ENCODE results near the gene TNFRSF18.

Gene TNFRSF18

DNA sequence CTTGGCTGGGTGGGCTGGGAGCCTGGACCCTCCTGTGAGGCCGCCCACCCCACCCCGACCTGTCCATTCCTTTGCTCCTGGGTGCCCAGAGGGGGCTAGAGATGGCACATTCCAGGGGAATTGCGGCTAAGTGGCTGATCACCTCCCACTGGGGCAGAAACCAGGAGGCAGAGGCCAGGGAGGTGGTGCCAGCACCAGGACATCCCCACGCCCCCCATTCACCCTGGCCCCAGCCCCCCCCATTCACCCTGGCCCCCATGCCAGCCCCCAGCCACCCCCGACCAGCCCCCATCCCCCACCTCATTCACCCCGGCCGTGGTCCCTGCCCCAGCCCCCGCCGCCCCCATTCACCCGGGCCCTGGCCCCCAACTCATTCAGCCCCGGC is 33.9 kb upstream of the TNFRSF18 start:
- DNase-seq, result no peak

DNA sequence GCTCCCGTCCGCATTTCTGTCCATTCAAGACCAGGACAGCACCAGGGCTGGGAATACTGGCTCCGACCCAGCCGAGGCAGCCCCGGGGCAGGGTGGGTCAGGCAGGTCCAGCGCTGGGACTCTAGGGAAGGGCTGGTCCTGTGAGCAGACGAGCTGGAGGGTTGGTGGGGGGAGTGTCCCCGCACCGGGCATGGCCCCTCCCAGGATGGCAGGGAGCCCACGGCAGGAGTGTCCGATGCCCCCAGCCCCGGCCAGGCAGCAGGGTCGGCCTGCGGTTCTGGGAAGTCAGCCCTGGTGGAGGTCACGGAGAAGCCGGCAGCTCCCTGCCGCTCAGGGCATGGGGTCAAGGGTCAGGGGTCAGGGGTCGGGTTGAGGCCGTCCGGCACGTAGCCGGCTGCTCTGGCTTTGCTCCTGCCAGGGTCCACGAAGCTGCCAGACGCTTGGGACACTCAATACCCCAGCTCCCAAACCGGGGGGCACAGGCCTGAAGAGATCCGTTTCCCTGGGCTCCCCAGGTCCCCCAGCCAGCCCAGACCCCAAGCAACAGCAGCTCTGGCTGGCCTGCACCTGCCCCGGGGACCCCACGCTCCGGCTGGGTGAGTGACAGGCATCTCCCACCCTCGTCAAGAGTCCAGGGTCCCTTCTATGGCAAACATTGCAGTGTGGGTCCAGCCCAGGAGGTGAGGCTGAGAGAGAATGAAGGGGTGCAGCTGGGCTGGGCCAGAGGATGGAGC is 33.4 kb upstream of the TNFRSF18 start:
- no peak for DNase-seq

DNA sequence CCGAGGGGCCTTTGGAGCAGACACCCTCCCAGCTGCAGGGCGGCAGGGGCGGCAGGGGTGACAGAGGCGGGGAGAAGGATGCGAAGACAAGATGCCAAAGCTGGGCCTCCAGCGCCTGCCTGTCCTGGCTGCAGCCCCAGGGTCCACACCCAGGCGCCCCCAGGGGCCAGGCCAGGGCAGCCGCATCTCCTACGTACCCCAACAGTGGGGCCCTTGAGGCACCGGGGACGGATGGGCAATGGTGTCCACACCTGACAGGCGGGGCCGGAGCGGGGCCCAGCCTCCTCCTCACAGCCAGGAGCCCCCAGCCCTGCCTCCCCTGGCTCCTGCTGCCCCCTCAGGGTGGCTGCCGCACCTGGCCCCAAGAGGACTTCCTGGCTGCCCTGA is 32.8 kb upstream of the TNFRSF18 start:
- no peak for DNase-seq

DNA sequence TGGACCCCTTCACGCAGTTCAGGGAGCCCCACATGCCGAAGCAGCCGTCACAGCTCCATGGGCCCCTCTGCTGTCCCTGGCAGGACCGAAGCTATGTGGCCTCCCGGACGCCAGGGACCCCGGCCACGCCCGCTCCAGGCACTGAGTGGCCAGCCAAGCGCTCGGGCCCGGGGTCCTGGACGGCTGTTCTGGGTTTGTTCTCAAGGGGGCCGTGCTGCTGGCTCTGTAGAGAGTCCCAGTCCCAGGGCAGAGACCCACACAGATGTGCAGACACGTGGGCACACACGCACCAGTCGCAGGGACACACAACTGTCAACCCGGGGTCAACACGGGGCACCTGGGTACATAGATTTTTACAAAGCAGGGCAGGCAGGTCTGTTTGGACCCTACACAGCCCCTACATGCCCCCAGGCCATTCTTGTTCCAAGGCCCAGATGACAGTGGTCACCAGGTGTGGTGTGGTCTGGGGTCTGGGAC is 32.3 kb upstream of the TNFRSF18 start:
- no peak for DNase-seq

DNA sequence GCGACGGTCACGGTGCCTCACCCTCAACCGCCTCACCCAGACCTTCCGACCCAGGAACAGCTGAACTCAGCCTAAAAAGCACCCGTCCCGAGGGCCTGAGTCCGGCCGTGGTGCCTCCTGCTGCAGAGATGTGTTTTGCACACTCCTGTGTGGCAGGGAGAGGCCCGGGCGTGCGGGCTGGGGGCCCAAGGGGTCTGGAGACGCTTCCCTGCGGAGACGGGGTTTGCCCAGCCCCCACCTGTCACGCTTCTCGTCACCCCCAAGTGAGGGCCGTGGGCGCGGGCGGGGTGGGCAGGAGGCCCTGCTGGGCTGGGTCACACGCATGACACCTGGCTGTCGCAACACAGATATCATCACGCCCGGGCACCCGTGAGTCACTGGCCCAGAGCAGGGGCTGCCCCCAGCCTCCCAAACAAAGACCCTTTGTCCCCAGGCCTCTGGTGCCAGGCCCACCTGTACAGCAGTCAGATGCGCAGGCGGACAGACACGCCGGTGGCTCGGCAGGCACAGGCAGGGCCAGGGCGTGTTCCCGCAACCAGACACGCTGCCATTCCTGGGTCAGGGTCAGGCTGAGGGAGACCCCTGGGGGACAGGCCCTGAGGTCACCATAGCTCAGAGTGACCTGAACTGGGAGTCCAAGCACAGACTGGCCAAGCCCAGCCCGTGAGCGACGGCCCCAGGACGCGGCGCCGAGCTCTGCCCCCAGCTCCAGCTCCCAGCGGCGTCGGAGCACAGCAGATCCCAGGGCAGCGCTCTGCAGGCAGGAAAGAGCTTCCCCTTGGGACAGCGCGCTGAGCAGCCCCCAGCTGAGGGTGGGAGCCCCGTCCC is 31.7 kb upstream of the TNFRSF18 start:
- DNase-seq, result no peak

DNA sequence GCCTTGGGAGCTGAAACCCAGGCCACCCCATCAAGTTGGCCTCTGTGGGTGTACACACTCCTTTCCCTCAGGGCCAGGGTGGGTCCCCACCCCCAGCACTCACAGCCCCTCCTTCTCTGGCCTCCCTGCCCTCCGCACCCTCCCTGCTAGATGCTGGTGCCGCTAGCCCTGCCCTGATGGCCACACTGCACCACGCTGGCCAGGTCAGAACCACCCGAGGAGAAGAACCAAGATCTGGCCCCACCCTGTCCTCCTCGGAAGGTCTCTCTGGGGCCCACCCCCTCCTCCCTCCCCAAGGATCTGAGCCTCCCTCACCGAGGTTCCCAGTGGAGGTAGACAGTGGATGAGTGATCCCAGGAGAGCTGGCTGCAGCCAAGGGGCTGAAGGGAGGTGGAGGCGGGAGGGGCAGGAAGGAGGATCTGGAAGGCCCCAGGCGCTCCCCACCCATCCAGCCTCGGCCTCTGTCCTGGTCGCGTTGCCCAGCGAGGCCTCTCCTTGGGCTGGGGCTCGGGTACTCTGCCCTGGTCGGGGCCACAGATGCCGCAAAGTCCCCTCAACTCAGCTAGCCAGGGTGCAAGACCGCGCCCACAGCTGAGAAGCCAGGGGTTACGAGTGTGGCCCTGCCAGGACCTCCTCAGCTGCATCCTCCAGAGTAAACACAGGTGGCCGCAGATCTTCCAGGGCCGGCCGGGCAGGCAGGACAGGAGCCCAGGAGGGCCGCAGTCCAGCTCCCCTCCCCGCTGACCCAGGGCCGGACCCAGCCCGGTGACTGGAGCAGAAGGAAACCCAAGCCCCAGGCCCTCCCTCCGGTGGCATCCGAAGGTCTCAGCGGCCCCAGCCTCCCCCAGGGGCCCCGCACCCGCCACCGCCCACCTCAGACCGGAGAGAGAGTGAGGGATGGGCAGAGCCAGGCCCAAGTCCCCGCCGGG is 30.8 kb upstream of the TNFRSF18 start:
- no peak for DNase-seq

DNA sequence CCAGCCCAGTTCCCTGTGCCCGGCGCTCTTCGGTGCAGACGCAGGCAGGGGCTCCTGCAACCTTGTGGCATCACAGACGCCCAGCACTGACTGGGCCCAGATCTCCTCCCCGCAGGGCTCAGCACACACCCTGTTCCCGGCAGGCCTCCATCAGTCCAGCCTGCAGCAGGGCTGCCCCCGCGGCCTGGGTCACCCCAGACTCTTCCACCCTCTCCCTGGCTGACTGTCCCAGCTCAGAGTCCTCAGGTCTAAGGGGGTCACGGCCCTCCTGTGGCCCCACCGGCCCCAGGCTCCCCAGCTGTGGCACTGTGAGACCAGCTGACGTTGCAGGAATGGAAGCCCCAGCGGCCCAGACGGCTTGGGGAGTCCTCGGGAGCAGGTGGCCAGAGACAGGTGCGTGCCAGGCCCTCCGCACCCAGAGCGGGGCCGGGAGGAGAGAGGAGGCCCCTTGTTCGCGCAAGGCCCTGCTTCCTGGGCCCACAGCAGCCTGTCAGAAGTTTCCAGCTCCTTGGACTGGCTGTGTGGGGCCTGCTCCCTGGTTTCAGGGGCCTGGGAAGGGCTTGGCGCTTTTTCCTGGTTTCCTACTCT is 29.9 kb upstream of the TNFRSF18 start:
- no peak for DNase-seq

DNA sequence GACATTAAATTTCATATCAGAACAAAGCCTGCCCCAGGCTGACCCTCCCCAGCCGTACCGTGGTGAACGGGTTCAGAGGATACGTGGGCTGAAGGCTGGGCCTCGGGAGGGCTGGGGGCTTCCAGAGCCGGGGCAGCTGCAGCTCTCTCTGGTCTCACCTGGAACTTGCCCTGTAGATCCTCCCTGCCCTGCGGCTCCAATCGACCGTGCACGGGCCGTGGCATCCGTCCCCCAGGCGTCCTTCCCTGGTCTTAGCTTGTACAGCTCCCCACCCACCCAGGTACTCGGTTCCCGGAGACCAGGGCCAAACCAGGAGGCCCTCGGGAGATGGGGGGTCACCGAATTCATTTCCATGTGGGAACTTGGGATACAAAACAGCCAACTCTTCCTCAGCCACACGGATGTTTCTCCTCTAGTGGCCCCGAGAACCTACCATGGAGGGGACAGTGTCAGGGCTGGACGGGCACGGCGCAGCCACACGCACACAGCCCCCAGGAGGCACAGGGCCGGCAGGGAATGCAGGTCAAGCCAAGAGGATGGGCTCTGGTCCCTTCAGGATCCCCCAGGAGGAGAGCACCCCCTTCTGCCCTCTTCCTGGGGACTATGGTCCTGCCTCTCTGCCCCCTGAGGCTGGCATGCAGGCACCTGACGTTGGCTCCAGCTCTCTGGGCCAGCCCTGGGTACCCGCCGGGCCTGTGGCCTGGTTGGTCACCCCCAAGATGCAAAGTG is 28.8 kb upstream of the TNFRSF18 start:
- no peak for DNase-seq

DNA sequence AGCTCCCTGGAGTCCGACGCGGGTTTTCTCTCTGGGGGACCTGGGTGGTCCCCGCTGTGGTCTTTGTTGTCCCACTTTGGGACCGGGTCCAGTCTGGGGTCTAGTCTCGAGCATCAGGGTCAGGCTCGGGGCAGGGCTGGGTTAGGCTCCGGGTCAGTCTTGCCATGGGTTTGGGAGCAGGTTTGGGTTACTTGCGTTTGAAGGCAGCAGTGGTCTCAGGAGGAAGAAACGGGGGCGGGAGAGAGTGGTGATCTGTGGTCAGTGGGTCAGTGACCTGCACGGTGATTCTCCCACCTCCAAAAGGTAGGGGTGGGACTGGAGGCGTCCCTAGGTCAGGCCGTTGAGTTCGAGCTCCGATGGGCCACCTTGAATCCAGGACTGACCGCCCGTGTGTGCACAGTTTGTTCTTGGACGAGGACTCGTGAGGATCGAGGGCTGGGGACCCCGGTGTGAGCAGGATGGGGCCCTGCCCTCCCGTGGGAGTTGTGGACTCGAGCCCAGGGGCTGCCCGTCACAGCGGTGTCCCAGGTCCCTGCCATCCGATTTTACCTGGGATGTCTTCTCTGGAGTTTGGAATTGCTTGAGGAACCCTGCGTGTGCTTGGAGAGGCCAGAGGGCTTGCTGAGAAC is 27.9 kb upstream of the TNFRSF18 start:
- no peak for DNase-seq

DNA sequence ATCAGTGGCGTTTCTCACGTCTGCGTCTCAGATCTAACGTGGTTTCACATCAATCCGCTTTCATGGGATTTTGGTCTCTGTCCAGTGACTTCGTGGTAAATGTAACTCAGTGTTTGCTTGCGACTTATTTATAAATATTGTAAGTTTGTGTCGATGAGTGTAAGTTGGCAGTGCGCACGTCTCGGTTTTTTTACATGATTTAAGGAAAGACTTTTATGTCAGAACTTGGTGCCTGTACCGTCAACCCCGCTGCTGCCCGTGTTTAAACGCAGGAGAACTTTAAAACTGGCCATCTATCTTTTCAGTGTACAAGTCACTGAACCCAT is 27.1 kb upstream of the TNFRSF18 start:
- DNase-seq, result no peak

DNA sequence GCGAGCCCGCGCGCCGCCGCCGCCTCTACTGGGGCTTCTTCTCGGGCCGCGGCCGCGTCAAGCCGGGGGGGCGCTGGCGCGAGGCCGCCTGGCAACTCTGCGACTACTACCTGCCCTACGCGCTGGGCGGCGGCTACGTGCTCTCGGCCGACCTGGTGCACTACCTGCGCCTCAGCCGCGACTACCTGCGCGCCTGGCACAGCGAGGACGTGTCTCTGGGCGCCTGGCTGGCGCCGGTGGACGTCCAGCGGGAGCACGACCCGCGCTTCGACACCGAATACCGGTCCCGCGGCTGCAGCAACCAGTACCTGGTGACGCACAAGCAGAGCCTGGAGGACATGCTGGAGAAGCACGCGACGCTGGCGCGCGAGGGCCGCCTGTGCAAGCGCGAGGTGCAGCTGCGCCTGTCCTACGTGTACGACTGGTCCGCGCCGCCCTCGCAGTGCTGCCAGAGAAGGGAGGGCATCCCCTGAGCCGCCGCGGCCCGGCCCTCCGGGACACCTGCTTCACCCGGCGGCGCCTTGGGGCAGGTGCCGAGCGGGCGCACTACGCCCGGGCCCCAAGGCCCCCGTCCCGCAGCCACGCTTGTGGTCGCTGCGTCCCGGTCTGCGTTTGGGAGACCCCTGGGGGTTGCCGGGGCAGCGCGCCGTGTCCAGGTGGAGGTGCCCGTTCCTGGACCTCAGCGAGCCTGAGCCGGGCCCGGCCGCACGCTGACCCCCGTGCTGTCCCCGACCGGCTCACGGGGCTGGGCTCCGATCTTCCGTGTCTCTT is 26.6 kb upstream of the TNFRSF18 start:
- no peak for DNase-seq

DNA sequence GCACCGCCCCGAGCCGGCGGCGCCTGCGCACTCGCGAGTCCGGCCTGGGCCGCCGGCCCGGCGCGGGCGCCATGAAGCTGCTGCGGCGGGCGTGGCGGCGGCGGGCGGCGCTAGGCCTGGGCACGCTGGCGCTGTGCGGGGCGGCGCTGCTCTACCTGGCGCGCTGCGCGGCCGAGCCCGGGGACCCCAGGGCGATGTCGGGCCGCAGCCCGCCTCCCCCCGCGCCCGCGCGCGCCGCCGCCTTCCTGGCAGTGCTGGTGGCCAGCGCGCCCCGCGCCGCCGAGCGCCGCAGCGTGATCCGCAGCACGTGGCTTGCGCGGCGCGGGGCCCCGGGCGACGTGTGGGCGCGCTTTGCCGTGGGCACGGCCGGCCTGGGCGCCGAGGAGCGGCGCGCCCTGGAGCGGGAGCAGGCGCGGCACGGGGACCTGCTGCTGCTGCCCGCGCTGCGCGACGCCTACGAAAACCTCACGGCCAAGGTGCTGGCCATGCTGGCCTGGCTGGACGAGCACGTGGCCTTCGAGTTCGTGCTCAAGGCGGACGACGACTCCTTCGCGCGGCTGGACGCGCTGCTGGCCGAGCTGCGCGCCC is 25.9 kb upstream of the TNFRSF18 start, which contains the start of gene B3GALT6:
Gene B3GALT6 (plus strand): TSS at position 30 of the 588 bp plus-strand sequence. CDS start 42 bp downstream, at position 72.
- no peak for DNase-seq

DNA sequence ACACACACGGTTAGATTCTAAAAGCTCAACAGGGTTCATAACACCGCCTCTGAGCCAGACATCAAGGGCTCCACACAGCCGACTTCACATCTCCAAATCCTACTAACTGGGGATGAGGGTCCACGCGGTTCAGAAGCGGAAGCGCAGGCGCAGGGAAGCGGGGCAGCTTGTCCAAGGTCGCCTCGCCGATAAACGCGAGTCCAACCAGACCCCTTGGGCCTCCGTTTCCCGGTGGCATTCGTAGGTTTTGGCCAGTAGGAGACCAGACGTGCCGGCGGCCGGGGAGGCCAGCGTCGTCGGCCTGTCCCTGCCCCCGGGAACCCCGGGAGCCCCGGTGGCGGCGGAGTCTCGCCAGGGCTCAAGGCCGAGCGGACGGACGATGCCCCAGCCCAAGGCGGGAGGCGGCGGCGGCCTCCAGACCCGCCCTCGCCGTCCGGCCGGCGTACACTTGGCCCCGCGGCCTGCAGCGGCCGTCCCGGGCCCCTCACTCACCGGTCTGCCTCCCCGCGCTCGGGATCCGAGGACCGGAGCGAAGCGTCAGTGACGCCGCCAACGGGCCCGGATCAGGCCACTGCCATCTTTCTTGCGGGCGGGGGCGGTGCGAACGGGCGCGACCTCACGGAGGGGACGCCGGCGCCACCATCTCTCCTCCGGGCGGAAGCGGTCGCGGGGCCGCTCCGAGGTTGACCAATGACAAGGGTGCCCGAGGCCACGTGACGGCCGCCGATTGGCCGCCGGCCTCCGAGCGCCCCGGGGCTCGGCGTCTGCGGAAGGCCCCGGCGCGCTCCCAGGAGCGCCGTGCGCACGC is 25.2 kb upstream of the TNFRSF18 start, which contains the start of gene SDF4:
Gene SDF4 (minus strand): TSS at position 602 of the 808 bp plus-strand sequence. CDS start 3,229 bp downstream, outside the sequence.
- DNase-seq, result peak; percentile 99

DNA sequence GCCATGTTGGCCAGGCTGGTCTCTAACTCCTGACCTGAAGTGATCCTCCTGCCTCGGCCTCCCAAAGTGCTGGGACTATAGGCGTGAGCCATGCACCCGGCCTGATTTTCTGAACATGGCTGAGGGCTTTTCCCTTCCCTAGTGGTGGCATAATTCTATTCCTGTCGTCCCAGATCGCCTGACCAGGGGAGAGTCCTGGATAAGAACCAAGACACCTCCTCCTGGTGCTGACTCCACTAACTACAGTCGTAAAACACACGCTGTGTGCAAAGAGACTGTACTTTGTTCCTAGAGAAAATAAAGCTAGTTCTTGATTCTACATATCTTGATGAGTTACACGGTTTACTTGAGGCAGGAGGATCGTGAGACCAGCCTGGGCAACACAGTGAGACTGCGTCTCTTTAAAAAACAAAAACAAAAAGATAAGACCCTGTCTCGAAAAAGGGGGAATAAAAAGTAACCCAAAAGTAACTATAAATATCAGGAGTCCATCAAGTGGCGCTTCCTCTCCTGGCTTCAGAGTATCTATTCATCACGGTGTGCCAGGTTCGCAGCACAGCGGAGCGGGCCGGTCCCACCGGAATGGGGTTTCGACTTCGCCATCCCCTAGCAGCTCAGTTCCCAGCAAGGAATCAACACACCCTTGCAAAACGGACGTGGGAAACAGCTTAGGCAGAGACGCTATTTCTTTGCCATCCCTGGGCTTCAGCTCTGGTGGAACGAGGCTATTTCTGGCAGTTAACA is 24.4 kb upstream of the TNFRSF18 start:
- peak; percentile 57 for DNase-seq

DNA sequence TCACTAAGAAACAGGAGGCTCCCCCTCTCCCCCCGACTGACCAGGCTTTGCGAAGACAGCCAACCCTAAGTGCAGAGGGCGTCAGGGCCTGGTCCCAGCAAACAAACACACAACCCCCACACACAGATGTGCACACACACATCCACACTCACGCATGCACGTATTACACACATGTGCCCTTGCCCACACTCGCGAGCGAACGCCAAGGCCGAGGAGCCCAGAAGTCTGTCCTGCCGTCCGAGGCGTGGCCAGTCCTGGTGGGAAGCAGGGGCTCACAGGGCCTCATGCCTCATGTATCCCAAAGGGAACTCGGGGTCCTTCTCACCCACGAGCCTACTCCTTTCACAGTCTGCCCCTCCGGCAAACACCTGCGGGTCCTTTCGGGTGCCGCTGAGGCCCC is 23.4 kb upstream of the TNFRSF18 start:
- no peak for DNase-seq

DNA sequence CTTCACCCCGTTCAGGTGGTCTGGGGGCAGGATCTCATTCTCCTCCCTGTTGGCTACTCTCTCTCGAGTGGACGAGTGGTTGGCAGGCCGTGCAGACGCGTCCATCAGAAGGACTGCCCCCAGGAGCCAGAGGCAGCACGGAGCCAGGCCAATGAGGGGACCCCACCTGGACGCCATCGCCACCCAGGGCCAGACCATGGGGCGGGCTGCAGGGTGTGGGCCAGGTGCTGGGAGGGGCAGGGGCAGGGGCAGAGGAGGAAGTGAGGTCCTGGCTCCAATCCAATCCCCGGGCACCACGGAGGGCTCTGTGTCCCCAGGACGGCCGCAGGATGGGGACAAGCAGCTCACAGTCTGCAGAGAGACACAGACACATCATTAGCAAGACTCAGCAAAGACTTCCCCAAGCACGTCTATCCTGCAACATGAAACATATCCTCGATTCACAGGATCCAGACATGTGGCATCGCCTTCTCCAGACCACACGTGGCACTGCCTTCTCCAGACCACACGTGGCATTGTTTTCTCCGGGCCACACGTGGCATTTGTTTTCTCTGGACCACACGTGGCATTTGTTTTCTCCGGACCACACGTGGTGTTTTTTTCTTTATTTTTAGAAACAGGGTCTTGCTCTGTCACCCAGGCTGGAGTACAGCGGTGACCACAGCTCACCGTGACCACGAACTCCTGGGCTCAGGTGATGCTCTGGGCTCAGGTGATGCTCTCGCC is 22.4 kb upstream of the TNFRSF18 start:
- no peak for DNase-seq

DNA sequence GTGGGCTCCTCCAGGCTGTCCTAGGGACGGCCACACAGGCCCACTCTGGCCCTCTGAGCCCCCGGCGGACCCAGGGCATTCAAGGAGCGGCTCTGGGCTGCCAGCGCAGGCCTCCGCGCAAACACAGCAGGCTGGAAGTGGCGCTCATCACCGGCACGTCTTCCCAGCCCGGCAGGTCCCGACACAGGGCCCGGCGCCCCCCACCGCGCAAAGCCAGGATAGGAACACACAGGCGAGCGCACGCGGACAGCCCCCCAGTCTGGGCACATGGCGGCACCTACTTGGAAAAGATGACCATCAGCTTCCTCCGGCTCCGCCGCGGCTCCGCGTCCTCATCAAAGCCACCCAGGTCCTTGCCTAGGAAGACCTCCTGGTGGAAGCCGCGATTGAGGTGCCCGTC is 21.8 kb upstream of the TNFRSF18 start:
- no peak for DNase-seq

DNA sequence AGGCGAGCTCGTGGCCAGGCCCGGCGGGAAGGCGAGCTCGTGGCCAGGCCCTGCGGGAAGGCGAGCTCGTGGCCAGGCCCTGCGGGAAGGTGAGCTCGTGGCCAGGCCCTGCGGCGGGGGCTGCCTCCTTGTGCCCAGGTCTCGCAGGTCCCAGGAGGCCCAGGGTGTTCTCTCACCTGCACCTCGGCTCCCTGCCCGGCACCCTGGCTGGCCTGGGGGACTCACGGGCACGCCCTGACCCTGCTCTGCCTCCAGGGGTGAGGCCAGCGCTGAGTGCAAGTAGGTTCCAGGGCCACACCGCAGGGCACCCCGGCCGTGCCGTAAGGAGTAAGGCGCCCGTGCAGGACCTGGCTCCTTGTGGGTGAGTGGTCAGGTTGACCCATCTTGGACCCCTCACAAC is 21.0 kb upstream of the TNFRSF18 start:
- no peak for DNase-seq

All from hematopoietic multipotent progenitor cell treated with erythropoietin and hydrocortisone succinate and interleukin-3 and kit ligand, for 4 days (in vitro differentiated cells).